ENCODE measurements around the gene IL1RN. TPM values are rescaled to one million over a fixed set of nuclear protein-coding genes. Genes with fewer than 3 reads are reported as not detected.

IL1RN gene
- total RNA-seq, 1 donor from 2014 or later, result 0.57 TPM

DNA sequence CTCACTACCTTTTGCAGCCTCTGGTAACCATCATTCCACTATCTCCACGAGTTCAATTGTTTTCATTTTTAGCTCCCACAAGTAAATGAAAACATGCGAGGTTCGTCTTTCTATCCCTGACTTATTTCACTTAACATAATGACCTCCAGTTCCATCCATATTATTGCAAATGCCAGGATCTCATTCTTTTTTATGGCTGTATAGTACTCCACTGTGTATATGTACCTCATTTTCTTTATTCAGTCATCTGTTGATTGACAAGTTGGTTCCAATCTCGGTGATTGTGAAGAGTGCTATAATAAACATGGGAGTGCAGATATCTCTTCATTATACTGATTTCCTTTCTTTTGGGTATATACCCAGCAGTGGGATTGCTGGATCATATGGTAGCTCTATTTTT is 16.9 kb downstream of the IL1RN start:
- no peak for ATAC-seq
- intact Hi-C loops (cut with micrococcal nuclease), result no loop called here
- DNase-seq, result no peak

- ATAC-seq, result no peak
- intact Hi-C loops (cut with micrococcal nuclease), result no loop called here
- DNase-seq, result no peak
Measured at GRCh38 chr2:113148606-113149552, 21.5 kb downstream of the IL1RN start.

DNA sequence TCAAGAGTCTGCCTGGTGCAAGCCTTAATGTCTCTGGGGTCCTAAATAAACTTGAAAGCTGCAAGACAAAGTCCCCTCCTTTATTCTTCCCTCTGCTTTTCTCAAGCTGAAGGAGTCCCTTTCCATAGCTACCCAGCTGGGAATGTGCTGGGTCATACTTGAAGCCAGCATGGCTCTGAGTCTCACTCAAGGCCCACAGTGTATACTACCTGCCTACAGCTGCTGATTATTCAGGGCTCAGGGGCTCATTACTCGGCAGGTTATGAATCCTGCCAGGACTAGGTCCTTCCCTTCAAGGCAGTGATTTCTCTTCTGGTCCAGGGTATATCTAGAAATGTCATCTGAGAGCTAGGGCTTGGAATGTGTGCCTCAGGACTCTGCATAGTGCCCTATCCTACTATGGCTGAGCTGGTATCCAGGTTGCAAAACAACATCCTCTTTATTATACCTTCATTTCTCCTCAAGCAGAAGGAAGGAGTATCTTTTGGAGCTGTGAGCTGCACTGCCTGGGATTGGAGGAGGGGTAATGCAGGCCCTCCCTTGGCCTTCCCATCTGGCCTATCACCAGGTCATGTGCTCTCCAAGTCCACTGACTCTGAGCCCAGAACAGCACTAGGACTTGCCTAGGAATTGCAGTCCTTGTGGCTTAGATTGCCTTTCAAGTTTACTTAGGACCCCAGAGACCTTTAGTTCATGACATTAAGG is 22.3 kb downstream of the IL1RN start:
- DNase-seq (no peak), ATAC-seq (no peak)
- intact Hi-C loops (cut with micrococcal nuclease), result no loop called here

DNA sequence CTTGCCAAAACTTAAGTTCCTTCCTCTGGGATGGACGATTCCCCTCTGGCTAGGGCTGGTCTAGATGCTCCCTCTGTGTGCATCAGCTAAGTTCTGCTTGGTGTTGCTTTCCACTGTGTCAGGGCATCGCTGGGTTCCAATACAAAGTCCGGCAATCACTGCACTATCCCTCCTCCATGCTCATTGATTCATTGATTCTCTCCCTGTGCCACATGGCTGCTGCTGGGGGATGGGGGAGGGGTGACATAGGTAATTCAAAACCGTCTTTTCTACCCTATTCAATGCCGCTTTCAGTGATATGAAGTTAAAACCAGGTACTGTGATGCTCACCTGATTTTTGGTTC is 22.8 kb downstream of the IL1RN start:
- DNase-seq, result no peak
- intact Hi-C loops (cut with micrococcal nuclease), result no loop called here
- no peak for ATAC-seq

DNA sequence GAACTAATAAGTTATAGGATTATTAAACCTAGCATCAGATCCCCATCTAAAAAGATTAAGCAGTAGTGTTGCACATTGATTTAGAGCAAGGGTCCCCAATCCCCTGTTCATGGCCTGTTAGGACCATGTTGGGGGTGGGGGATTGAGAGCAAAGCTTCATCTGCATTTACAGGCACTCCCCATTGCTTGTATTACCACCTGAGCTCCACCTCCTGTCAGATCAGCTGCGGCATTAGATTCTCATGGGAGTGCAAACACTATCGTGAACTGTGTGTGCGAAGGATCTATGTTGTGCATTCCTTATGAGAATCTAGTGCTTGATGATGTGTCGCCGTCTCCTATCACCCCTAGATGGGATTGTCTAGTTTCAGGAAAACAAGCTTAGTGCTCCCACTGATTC is 27.9 kb downstream of the IL1RN start:
- intact Hi-C loops (cut with micrococcal nuclease), result no loop called here
- no peak for ATAC-seq
- no peak for DNase-seq

GRCh38 chr2:113156278-113157117 is 29.1 kb downstream of the IL1RN start:
- intact Hi-C loops (cut with micrococcal nuclease), result no loop called here
- no peak for ATAC-seq
- no peak for DNase-seq

- peak; percentile 70 for ATAC-seq
- DNase-seq, result peak; percentile 39
Measured at GRCh38 chr2:113157118-113157896, 29.9 kb downstream of the IL1RN start.

DNA sequence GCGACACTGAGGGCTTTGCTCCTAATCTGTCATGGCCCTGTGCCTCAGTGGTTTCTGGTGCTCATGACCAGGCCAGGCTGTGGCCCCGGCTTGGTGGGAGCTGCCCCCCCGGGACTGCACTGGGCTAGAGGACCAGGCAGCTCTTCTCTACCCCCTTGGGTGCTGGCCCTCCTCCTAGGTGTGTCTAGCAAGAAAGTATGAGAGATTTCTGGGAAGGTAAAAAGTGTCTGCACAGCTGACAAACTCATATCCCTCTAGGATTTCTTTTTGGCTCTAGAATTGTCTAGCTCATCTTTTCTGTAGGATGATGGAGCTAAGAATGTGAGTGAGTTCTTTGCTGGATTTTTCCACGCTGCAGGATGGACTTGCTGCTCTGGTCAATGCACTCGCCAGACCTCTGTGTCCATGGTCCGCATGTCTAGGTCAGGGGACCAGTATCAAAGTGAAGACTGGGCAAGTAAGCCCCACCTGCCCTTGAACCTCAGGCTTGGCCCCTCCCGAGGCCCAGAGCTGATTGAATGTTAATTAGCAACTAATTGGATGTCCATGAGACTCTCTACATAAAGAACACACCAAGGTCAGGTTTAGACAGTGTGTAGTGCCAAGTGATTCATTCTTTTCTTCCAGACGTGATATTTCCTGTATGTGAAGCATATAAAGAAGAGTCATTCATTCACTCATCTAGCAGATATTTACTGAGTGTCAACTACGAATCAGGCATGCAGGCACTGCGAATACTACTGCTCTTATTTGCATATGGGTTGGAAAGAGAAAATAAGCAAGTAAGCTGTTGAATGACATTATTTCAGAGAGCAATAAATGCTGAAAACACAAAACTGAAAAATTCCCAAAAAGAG is 30.7 kb downstream of the IL1RN start:
- DNase-seq, result no peak
- ATAC-seq, result no peak
- intact Hi-C loops (cut with micrococcal nuclease), result no loop called here

More at GRCh38 chr2:113157118-113157896, 29.9 kb downstream of the IL1RN start:
- intact Hi-C loops (cut with micrococcal nuclease), result no loop called here

- intact Hi-C loops (cut with micrococcal nuclease), result no loop called here
- ATAC-seq (no peak), DNase-seq (no peak)
Measured at GRCh38 chr2:113158884-113159553, 31.6 kb downstream of the IL1RN start.

- intact Hi-C loops (cut with micrococcal nuclease), result no loop called here
- ATAC-seq, result no peak
- no peak for DNase-seq
Measured at GRCh38 chr2:113160248-113160647, 32.9 kb downstream of the IL1RN start.

DNA sequence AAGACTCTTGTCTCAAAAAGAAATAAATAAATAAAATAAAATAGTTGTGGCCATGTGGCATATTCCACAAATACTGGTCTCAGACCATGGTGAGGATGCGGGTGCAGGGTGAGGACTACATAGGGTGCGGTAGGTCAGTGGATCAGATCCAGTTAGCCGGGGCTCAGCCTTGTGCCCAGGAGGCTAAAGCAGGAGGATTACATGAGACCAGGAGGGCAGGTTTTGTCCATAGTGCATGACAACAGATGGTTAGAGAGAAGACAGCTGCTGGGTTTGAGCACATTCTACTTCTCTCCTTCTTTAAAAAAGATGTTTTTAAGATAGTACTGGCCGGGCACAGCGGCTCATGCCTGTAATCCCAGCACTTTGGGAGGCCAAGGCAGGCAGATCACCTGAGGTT is 33.6 kb downstream of the IL1RN start:
- ATAC-seq, result no peak
- DNase-seq, result no peak
- intact Hi-C loops (cut with micrococcal nuclease), result no loop called here

DNA sequence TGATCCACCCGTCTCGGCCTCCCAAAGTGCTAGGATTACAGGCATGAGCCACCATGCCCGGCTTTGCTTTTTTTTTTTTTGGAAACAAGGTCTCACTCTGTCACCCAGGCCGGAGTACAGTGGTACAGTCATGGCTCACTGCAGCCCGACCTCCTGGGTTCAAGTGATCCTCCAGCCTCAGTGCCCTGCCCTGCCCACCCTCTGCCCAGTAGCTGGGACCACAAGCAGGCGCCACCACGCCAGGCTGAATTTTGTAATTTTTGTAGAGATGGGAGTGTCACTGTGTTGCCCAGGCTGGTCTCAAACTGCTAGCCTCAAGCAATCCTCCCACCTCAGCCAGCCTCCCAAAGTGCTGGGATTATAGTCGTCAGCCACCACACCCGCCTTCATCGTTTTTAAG is 34.8 kb downstream of the IL1RN start:
- ATAC-seq, result no peak
- intact Hi-C loops (cut with micrococcal nuclease), result no loop called here
- DNase-seq, result no peak

DNA sequence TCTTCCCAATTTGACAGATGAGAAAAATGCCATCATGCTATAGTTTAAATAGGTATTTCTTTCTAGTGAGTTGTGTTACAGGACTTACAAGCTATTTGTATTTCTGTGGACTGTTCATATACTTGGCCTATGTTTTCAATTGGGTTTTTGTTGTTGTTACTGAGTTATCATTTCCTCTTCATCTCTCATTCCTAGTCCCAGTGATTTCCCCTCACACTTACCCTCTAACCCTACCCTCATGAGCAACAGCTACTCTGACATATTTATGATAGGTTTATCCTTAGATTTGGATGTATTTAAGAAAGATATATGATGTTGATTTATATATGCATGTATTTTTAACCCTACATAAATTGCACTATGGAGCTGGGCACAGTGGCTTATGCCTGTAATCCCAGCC is 35.5 kb downstream of the IL1RN start:
- DNase-seq (no peak), ATAC-seq (no peak)
- intact Hi-C loops (cut with micrococcal nuclease), result no loop called here

GRCh38 chr2:113164215-113164929 is 37.0 kb downstream of the IL1RN start:
- intact Hi-C loops (cut with micrococcal nuclease), result no loop called here
- no peak for DNase-seq
- ATAC-seq, result no peak

DNA sequence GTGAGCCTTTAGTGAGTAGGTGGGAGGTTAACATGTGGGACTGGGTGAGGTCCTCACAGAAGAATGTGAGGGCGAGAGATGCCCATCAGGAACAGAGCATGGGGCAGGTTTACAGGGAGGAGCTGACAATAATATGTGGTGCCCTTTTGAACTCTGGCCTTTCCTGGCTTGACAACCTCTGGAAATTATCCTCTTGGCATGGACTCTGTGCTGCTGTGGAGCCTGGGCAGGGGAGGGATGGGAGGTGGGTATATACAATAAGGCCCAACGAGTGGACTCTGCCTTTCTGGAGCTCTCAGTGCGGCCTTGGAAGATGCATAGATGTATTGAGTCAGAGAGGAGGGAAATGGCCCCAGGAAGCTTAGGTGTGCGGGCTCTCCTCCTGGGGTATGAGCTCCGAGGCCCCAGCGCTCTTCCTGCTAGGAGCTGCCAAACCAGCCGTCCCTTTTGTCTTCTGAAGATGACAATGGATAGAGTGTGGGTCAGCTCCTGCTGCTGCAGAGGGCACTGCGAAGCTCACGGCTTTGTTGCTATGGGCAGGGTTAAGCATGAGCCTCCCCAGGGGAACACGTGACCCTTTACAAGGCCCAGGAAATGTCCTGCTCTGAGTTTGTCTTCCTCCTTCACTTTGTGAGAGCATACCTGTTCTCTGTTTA is 37.7 kb downstream of the IL1RN start:
- ATAC-seq (no peak), DNase-seq (no peak)
- intact Hi-C loops (cut with micrococcal nuclease), result no loop called here

GRCh38 chr2:113166187-113166645 is 38.8 kb downstream of the IL1RN start:
- intact Hi-C loops (cut with micrococcal nuclease), result no loop called here
- ATAC-seq (no peak), DNase-seq (no peak)
